Stimulated activated effector memory CD8-positive, alpha-beta T cell treated with anti-CD3 and anti-CD28 coated beads, Interleukin-12 subunit alpha, Interleukin-12 subunit beta, amount 100 ng/mL, for 72 hours (primary cell): ENCODE measurements around the gene EVPLL.
"Not testable (repeated sequence)": the region's sequence is repeated elsewhere in the genome, so short reads cannot be mapped to it uniquely, and the experiment has no call there.

Experiments used
- ATAC-seq: fragments of 150-1000 bp; cut with Tn5 transposase; 2 replicates; pipeline ENCODE4 v1.10.0; 2021
- DNase-seq, 2 donors: peaks; one replicate each; pipeline ENCODE4 v3.0.0; 2021 to 2022; ENCODE audit warnings: low spot score in 2 of 2
- H3K27ac Mint-ChIP-seq: one replicate; pipeline ENCODE4 v1.8.0; 2022; ENCODE audit warnings: mild to moderate bottlenecking, mixed read lengths
- H3K36me3 Mint-ChIP-seq: one replicate; pipeline ENCODE4 v1.8.0; 2022; ENCODE audit warnings: mild to moderate bottlenecking, mixed read lengths
- H3K4me1 Mint-ChIP-seq: one replicate; pipeline ENCODE4 v1.8.0; 2022; ENCODE audit warnings: mixed read lengths
- H3K4me3 Mint-ChIP-seq: one replicate; pipeline ENCODE4 v1.8.0; 2022; ENCODE audit warnings: mild to moderate bottlenecking, mixed read lengths
- H3K9me3 Mint-ChIP-seq: one replicate; pipeline ENCODE4 v1.8.0; 2022; ENCODE audit warnings: mixed read lengths

EVPLL gene

GRCh38 chr17:18388266-18388665 lies 10.7 kb downstream of the EVPLL start:
- not testable (repeated sequence) for H3K36me3 Mint-ChIP-seq, H3K4me3 Mint-ChIP-seq, H3K9me3 Mint-ChIP-seq, DNase-seq, H3K4me1 Mint-ChIP-seq, ATAC-seq, H3K27ac Mint-ChIP-seq

GRCh38 chr17:18388728-18389127 lies 11.2 kb downstream of the EVPLL start:
- H3K4me1 Mint-ChIP-seq, DNase-seq, ATAC-seq, H3K36me3 Mint-ChIP-seq, H3K4me3 Mint-ChIP-seq, H3K9me3 Mint-ChIP-seq, H3K27ac Mint-ChIP-seq: not testable (repeated sequence)

GRCh38 chr17:18401872-18402590 lies 24.5 kb downstream of the EVPLL start:
- not testable (repeated sequence) for ATAC-seq, DNase-seq, H3K4me1 Mint-ChIP-seq, H3K36me3 Mint-ChIP-seq, H3K4me3 Mint-ChIP-seq, H3K9me3 Mint-ChIP-seq, H3K27ac Mint-ChIP-seq

GRCh38 chr17:18403166-18403565 lies 25.6 kb downstream of the EVPLL start:
- not testable (repeated sequence) for H3K4me3 Mint-ChIP-seq, H3K27ac Mint-ChIP-seq, DNase-seq, H3K9me3 Mint-ChIP-seq, H3K36me3 Mint-ChIP-seq, ATAC-seq, H3K4me1 Mint-ChIP-seq

GRCh38 chr17:18403604-18404003 lies 26.0 kb downstream of the EVPLL start:
- not testable (repeated sequence) for H3K9me3 Mint-ChIP-seq, H3K36me3 Mint-ChIP-seq, H3K4me3 Mint-ChIP-seq, DNase-seq, H3K27ac Mint-ChIP-seq, H3K4me1 Mint-ChIP-seq, ATAC-seq

GRCh38 chr17:18408906-18409305 lies 31.3 kb downstream of the EVPLL start:
- not testable (repeated sequence) for H3K4me3 Mint-ChIP-seq

GRCh38 chr17:18409321-18409720 lies 31.7 kb downstream of the EVPLL start:
- peak; percentile 43 for ATAC-seq
- peak overlapping the region; percentile 13 for H3K4me3 Mint-ChIP-seq
- not testable (repeated sequence) for DNase-seq, H3K9me3 Mint-ChIP-seq, H3K27ac Mint-ChIP-seq
- H3K4me1 Mint-ChIP-seq, result peaks cover 28% of the 10 kb centered on the region
- peaks cover 13% of the 10 kb centered on the region for H3K36me3 Mint-ChIP-seq

More at GRCh38 chr17:18408906-18409305, 31.3 kb downstream of the EVPLL start:
- peak; percentile 27 for ATAC-seq
- not testable (repeated sequence) for DNase-seq, H3K27ac Mint-ChIP-seq, H3K9me3 Mint-ChIP-seq
- H3K4me1 Mint-ChIP-seq, result peaks cover 28% of the 10 kb centered on the region
- peaks cover 13% of the 10 kb centered on the region for H3K36me3 Mint-ChIP-seq

- not testable (repeated sequence) for H3K9me3 Mint-ChIP-seq, DNase-seq, ATAC-seq
- Mint-ChIP-seq H3K27ac (peak overlapping the region; percentile 98), H3K4me1 (peaks cover 28% of the 10 kb centered on the region), H3K36me3 (peaks cover 13% of the 10 kb centered on the region), H3K4me3 (peak overlapping the region; percentile 94)
Measured at GRCh38 chr17:18410736-18411135, 33.2 kb downstream of the EVPLL start.

GRCh38 chr17:18411377-18411864 lies 33.8 kb downstream of the EVPLL start:
- DNase-seq (peak in 1 of 2 donors; percentile 72), ATAC-seq (peak; percentile 57)
- Mint-ChIP-seq H3K4me1 (peaks cover 28% of the 10 kb centered on the region), H3K36me3 (peaks cover 13% of the 10 kb centered on the region), H3K27ac (peak overlapping the region; percentile 98), H3K4me3 (peak overlapping the region; percentile 94)
- not testable (repeated sequence) for H3K9me3 Mint-ChIP-seq

GRCh38 chr17:18412001-18412538 lies 34.5 kb downstream of the EVPLL start:
- peak; percentile 98 for ATAC-seq
- H3K9me3 Mint-ChIP-seq, DNase-seq: not testable (repeated sequence)
- Mint-ChIP-seq H3K36me3 (peaks cover 13% of the 10 kb centered on the region), H3K27ac (peak overlapping the region; percentile 98), H3K4me3 (peak overlapping the region; percentile 94), H3K4me1 (peaks cover 28% of the 10 kb centered on the region)

- H3K4me3 Mint-ChIP-seq, ATAC-seq, H3K4me1 Mint-ChIP-seq, H3K27ac Mint-ChIP-seq, DNase-seq, H3K36me3 Mint-ChIP-seq, H3K9me3 Mint-ChIP-seq: not testable (repeated sequence)
Measured at GRCh38 chr17:18421521-18421920, 43.9 kb downstream of the EVPLL start.

GRCh38 chr17:18422464-18422863 lies 44.9 kb downstream of the EVPLL start:
- not testable (repeated sequence) for H3K27ac Mint-ChIP-seq, H3K4me1 Mint-ChIP-seq, H3K36me3 Mint-ChIP-seq, ATAC-seq, DNase-seq, H3K9me3 Mint-ChIP-seq, H3K4me3 Mint-ChIP-seq

- not testable (repeated sequence) for H3K4me3 Mint-ChIP-seq, H3K9me3 Mint-ChIP-seq, ATAC-seq, H3K4me1 Mint-ChIP-seq, H3K27ac Mint-ChIP-seq, H3K36me3 Mint-ChIP-seq, DNase-seq
Measured at GRCh38 chr17:18423015-18423414, 45.4 kb downstream of the EVPLL start.

- H3K36me3 Mint-ChIP-seq, H3K27ac Mint-ChIP-seq, H3K4me3 Mint-ChIP-seq, ATAC-seq, DNase-seq, H3K9me3 Mint-ChIP-seq, H3K4me1 Mint-ChIP-seq: not testable (repeated sequence)
Measured at GRCh38 chr17:18425593-18425992, 48.0 kb downstream of the EVPLL start.

GRCh38 chr17:18426639-18427038 lies 49.1 kb downstream of the EVPLL start:
- ATAC-seq, H3K4me3 Mint-ChIP-seq, H3K36me3 Mint-ChIP-seq, DNase-seq, H3K27ac Mint-ChIP-seq, H3K9me3 Mint-ChIP-seq, H3K4me1 Mint-ChIP-seq: not testable (repeated sequence)

GRCh38 chr17:18432206-18432605 lies 54.6 kb downstream of the EVPLL start:
- H3K27ac Mint-ChIP-seq, ATAC-seq, H3K36me3 Mint-ChIP-seq, H3K4me3 Mint-ChIP-seq, H3K4me1 Mint-ChIP-seq, DNase-seq, H3K9me3 Mint-ChIP-seq: not testable (repeated sequence)
